ENCODE data around the gene MCEMP1. TPM values are rescaled to one million over a fixed set of nuclear protein-coding genes. Genes with fewer than 3 reads are reported as not detected.

Gene MCEMP1
- total RNA-seq, 2 experiments from 2014 or later = not detected

- no peak for DNase-seq
- Mint-ChIP-seq H3K9me3 (no peaks in the 10 kb centered on the region), H3K4me1 (peaks cover 3% of the 10 kb centered on the region), H3K36me3 (ENCODE audit: low read depth) (no peaks in the 10 kb centered on the region), H3K27ac (no peak overlapping the region), H3K27me3 (peaks cover 12% of the 10 kb centered on the region), H3K4me3 (no peak overlapping the region)
- ChIA-PET CTCF (interaction anchor here (0.6 to 1.9 kb wide), 4 partner anchors 18 to 154 kb away, joined by 3 to 6 read pairs (median 3); partner anchors contain the start of gene TRAPPC5), POLR2A (no interaction called here)
Measured at GRCh38 chr19:7698583-7698982, 21.7 kb downstream of the MCEMP1 start.

- POLR2A ChIA-PET = no interaction called here
- Mint-ChIP-seq H3K4me1 (peaks cover 3% of the 10 kb centered on the region), H3K27ac (no peak overlapping the region), H3K27me3 (peaks cover 15% of the 10 kb centered on the region), H3K36me3 (ENCODE audit: low read depth) (no peaks in the 10 kb centered on the region), H3K4me3 (no peak overlapping the region), H3K9me3 (no peaks in the 10 kb centered on the region)
- no peak for DNase-seq
- CTCF ChIA-PET = interaction anchor here (1.1 to 1.9 kb wide), 2 partner anchors 18 to 101 kb away, joined by 3 to 6 read pairs; partner anchors contain the start of gene TRAPPC5
Measured at GRCh38 chr19:7699003-7699402, 22.1 kb downstream of the MCEMP1 start.

DNA sequence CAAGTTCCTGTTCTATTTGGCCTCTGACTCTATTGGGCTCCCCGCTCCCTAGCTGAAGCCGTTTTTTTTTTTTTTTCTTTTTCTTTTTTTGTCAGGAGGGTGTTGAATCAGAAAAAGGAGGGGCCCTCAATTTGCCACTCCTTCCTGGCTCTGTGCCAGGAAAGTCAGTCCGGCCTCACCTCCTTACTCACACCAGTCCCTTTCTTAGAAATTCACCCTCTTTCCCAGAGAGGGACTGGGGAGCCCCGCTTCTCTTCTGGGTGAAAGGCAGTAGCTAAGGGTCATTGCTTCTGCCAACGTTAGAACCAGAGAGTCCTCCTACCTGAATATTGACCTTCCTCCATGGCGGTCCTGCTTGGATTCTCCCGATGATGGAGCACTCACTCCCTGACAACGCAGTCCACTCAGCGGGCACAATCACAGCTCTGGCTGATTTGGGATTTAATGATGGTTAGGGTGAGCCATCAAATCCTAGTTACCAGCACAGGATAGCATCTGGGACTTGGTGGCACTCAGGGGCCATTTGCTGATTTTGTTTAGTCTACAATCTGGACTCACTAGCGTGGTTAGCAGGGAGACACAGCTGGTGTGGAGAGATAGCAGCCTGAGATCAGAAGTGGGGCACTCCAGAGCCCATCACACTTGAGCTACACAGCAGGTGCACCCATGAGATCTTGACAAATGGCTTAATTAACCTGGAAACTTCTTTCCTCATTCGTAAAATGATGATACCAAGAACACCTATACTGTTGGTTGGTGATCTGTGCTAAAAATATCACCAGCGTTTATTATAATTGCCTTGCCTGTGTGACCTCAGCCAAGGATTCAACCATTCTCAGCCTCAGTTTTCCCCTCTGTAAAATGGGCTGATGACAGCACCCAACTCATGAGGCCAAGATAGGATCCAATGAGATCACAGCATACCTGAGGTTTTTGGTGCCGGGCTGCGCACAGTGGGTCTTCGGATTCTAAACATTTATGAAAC, 22.8 kb downstream of the MCEMP1 start:
- Mint-ChIP-seq H3K36me3 (ENCODE audit: low read depth) (no peaks in the 10 kb centered on the region), H3K27me3 (peaks cover 15% of the 10 kb centered on the region), H3K4me3 (no peak overlapping the region), H3K27ac (no peak overlapping the region), H3K9me3 (no peaks in the 10 kb centered on the region), H3K4me1 (peaks cover 7% of the 10 kb centered on the region)
- CTCF ChIA-PET = interaction anchor here (0.6 to 1.1 kb wide), 3 partner anchors 12 to 100 kb away, joined by 3 to 6 read pairs (median 3); partner anchors contain the start of gene TRAPPC5
- no peak for DNase-seq
- POLR2A ChIA-PET = no interaction called here

DNA sequence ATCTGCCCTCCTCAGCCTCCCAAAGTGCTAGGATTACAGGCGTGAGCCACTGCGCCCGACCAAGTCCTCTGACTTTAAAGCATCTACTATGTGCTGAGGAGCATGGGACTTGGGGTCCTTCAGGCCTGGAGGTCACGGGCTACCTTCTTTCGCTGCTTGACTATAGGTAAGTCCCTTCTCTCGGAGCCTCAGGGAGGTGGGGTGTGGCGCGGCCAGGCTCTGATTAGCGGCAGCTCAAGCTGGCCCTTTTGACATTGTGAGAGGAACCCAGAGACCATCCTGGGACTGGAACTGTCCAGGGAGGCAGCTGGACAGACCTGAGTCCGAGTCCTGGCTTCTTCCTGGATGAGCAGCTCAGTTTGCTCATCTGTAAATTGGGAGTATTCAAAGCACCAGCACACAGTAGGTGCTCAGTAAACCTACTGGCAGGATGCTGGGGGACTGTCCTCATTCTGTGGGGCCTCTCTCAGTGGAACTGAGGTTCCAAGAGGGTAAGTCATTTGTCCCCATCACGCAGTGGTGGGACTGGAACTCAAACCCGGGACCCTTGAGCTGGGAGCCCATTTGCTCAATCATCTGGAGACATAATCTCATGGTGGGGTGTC, 24.3 kb downstream of the MCEMP1 start:
- POLR2A ChIA-PET = interaction anchor here (0.6 kb wide), 1 partner anchor 813 kb away, joined by 9 read pairs; the partner anchor contains the start of gene ZNF414

GRCh38 chr19:7701654-7702457, 25.0 kb downstream of the MCEMP1 start, which contains the start of gene FCER2:
Gene FCER2, minus strand, starts transcription at chr19:7702131. Its CDS starts 2,371 bp downstream, at chr19:7699760.
- Mint-ChIP-seq H3K27ac (peak within 1 kb of the TSS; percentile 51), H3K4me1 (peaks cover 28% of the 10 kb centered on the region), H3K9me3 (no peaks in the 10 kb centered on the region), H3K4me3 (no peak within 1 kb of the TSS), H3K27me3 (peaks cover 12% of the 10 kb centered on the region), H3K36me3 (ENCODE audit: low read depth) (no peaks in the 10 kb centered on the region)
- ChIA-PET POLR2A (interaction anchor here (0.6 kb wide), 1 partner anchor 812 kb away, joined by 9 read pairs; the partner anchor contains the start of gene ZNF414), CTCF (interaction anchor here (0.6 to 1.9 kb wide), 3 partner anchors 16 to 108 kb away, joined by 3 to 7 read pairs (median 3); partner anchors contain the start of gene TRAPPC5)
- DNase-seq = no peak

More for the DNA sequence above, 24.3 kb downstream of the MCEMP1 start:
- no peak for DNase-seq
- no peak overlapping the region for H3K27ac Mint-ChIP-seq
- no peak overlapping the region for H3K4me3 Mint-ChIP-seq
- H3K27me3 Mint-ChIP-seq = peaks cover 15% of the 10 kb centered on the region
- H3K4me1 Mint-ChIP-seq = peaks cover 21% of the 10 kb centered on the region
- no peaks in the 10 kb centered on the region for H3K36me3 Mint-ChIP-seq (ENCODE audit: low read depth)
- no peaks in the 10 kb centered on the region for H3K9me3 Mint-ChIP-seq
- CTCF ChIA-PET = interaction anchor here (1.0 to 1.9 kb wide), 2 partner anchors 15 to 20 kb away, joined by 3 to 7 read pairs; partner anchors contain the start of gene TRAPPC5

- ChIA-PET POLR2A (no interaction called here), CTCF (interaction anchor here (0.6 to 3.2 kb wide), 3 partner anchors 23 to 313 kb away, joined by 3 to 10 read pairs (median 3); partner anchors contain the start of gene TRAPPC5)
- Mint-ChIP-seq H3K4me1 (peaks cover 33% of the 10 kb centered on the region), H3K9me3 (no peaks in the 10 kb centered on the region), H3K36me3 (ENCODE audit: low read depth) (no peaks in the 10 kb centered on the region), H3K4me3 (no peak overlapping the region), H3K27me3 (peaks cover 12% of the 10 kb centered on the region), H3K27ac (peak overlapping the region; percentile 54)
- DNase-seq = no peak
Measured at GRCh38 chr19:7703332-7703731, 26.4 kb downstream of the MCEMP1 start.

DNA sequence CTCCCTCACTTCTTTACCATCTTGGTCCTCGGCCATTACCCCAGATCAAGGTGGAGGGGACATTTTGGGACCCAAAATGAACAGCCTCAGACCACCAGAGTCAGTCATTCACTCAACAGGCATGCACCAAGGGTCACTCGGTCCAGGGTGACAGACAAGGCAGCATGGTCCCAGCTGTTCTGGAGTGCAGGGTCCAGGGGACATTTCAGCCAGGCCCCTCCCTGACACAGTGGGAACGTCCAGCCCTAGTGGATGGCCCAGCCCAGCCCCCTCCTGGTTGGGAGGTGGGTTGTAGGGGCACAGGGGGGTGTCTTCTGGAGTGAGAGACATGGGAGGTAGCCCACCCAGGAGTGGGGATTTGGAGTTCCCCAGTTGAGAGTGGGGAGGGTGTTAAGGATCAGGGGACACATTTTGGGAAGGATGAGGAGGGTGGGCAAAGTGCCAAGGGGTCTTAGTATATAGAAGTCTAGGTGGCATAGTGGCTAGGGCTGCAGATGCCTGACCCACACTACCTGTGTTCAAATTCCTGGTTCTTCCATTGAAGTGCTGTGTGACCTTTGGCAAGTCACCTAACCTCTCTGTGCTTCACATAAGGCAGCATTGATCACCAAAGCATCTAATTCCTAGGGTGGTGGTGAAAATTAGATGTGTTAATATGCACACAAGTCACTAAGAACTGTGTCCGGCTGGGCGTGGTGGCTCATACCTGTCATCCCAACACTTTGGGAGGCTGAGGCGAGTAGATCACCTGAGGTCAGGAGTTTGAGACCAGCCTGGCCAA, 27.6 kb downstream of the MCEMP1 start:
- ChIA-PET POLR2A (interaction anchor here (1.1 kb wide), 1 partner anchor 20 kb away, joined by 3 read pairs; no protein-coding TSS in a partner anchor), CTCF (interaction anchor here (0.7 to 3.2 kb wide), 2 partner anchors 19 to 24 kb away, joined by 4 to 10 read pairs; partner anchors contain the start of gene TRAPPC5)
- DNase-seq = no peak
- Mint-ChIP-seq H3K36me3 (ENCODE audit: low read depth) (no peaks in the 10 kb centered on the region), H3K27ac (peak overlapping the region; percentile 60), H3K9me3 (no peaks in the 10 kb centered on the region), H3K4me3 (no peak overlapping the region), H3K4me1 (peaks cover 30% of the 10 kb centered on the region), H3K27me3 (peaks cover 7% of the 10 kb centered on the region)

- Mint-ChIP-seq H3K27ac (peak overlapping the region; percentile 92), H3K36me3 (ENCODE audit: low read depth) (no peaks in the 10 kb centered on the region), H3K9me3 (no peaks in the 10 kb centered on the region), H3K27me3 (peaks cover 7% of the 10 kb centered on the region), H3K4me1 (peaks cover 32% of the 10 kb centered on the region), H3K4me3 (peak overlapping the region; percentile 34)
- ChIA-PET POLR2A (interaction anchor here (1.1 kb wide), 1 partner anchor 21 kb away, joined by 3 read pairs; no protein-coding TSS in a partner anchor), CTCF (interaction anchor here (3.2 kb wide), 1 partner anchor 25 kb away, joined by 10 read pairs; the partner anchor contains the start of gene TRAPPC5)
- DNase-seq = peak; percentile 78
Measured at GRCh38 chr19:7705387-7706187, 28.7 kb downstream of the MCEMP1 start.

DNA sequence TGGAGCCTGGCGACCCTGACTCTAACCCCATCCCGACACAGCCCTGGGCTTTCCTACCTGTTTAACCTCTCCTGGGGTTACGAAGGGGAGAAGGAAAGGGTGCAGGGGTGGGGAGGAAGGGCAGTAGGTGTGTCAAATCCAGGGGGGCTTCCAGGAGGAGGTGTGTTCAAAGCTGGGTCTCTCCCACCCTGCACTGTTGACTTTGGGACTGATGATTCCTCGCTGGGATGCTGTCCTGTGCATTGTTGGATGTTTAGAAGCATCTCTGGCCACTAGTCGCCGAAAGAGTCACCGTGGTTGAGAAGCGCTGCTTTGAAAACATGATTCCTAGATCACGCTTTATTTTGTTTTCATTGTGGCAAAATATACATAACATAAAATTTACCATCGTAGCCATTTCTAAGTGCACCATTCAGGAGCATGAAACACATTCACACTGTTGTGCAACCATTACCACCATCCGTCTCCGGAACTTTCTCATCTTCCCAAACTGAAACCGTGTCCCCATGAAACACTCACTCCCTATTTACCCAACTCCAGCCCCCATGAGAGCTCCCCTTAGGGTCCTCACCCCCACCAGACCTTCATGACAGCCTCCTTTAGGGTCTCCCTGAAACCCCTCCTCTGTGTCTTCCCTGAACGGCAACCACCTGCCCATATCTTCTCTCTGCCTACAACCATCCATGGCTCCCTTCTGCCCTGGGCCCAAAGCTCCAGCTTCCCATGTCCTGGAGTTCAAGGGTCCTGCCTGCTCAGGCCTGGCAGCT, 29.5 kb downstream of the MCEMP1 start:
- ChIA-PET POLR2A (no interaction called here), CTCF (interaction anchor here (3.2 kb wide), 1 partner anchor 26 kb away, joined by 10 read pairs; the partner anchor contains the start of gene TRAPPC5)
- peaks cover 7% of the 10 kb centered on the region for H3K27me3 Mint-ChIP-seq
- H3K27ac Mint-ChIP-seq = peak overlapping the region; percentile 92
- no peak for DNase-seq
- no peaks in the 10 kb centered on the region for H3K9me3 Mint-ChIP-seq
- peaks cover 34% of the 10 kb centered on the region for H3K4me1 Mint-ChIP-seq
- H3K4me3 Mint-ChIP-seq = peak overlapping the region; percentile 34
- H3K36me3 Mint-ChIP-seq (ENCODE audit: low read depth) = no peaks in the 10 kb centered on the region

- Mint-ChIP-seq H3K4me1 (peaks cover 34% of the 10 kb centered on the region), H3K36me3 (ENCODE audit: low read depth) (no peaks in the 10 kb centered on the region), H3K27ac (peak overlapping the region; percentile 92), H3K27me3 (peaks cover 7% of the 10 kb centered on the region), H3K9me3 (no peaks in the 10 kb centered on the region), H3K4me3 (no peak overlapping the region)
- ChIA-PET CTCF (no interaction called here), POLR2A (no interaction called here)
- DNase-seq = no peak
Measured at GRCh38 chr19:7706955-7707456, 30.1 kb downstream of the MCEMP1 start.

All from activated CD4-positive, alpha-beta T cell treated with anti-CD3 and anti-CD28 coated beads, Interleukin-2, amount 10 ng/mL, durations not matched to agents 7 days and 5 days (primary cell).